Ascending aorta (tissue), 2 donors: Measurements from ENCODE around the gene PCSK5. TPM values are rescaled to one million over a fixed set of nuclear protein-coding genes. Genes with fewer than 3 reads are reported as not detected.

Source experiments
- DNase-seq, 2 donors: peaks; one replicate each; pipeline ENCODE4 v3.0.0-alpha.2; 2019; ENCODE audit warnings: low spot score in 2 of 2
- H3K27ac ChIP-seq, 2 donors: fragments of 200-600 bp; sonication (generic); one replicate each; pipeline ENCODE4 v1.5.1; 2016 to 2017; ENCODE audit warnings: mild to moderate bottlenecking in 1 of 2
- H3K27me3 ChIP-seq: fragments of 200-600 bp; sonication (generic); one replicate; pipeline ENCODE4 v1.5.1; 2017
- H3K36me3 ChIP-seq, 2 donors: fragments of 200-600 bp; sonication (generic); one replicate each; pipeline ENCODE4 v1.5.1; 2016
- H3K4me1 ChIP-seq, 2 donors: fragments of 200-600 bp; sonication (generic); one replicate each; pipeline ENCODE4 v1.5.1; 2016 to 2017; ENCODE audit warnings: mild to moderate bottlenecking in 1 of 2
- H3K4me3 ChIP-seq, 2 donors: fragments of 200-600 bp; sonication (generic); one replicate each; pipeline ENCODE4 v1.5.1; 2016 to 2017; ENCODE audit warnings: mild to moderate bottlenecking in 1 of 2
- H3K9me3 ChIP-seq, 2 donors: fragments of 200-600 bp; sonication (generic); one replicate each; pipeline ENCODE4 v1.5.1; 2016
- intact Hi-C: fragments of 100-400 bp; cut with DNase I; formaldehyde crosslinking; loops from one replicate; pipeline ENCODE4 v1.15.1; 2023
- total RNA-seq: library from RNA; depleted of rRNA; stranded (reverse); fragments of >200 nt; gene quantifications from one replicate; pipeline ENCODE4 v1.1.0, GENCODE V29; 2016
- TF ChIP-seq, protein P1 (sequence below), 3 experiments: fragments of 200-600 bp in 2 of 3; fragments of 450-650 bp in 1 of 3; sonication (generic) in 2 of 3; IDR thresholded peaks; one replicate each; pipeline ENCODE4 v1.5.1; 2016 to 2019; ENCODE audit warnings: antibody characterized with exemption in 3 of 3, mild to moderate bottlenecking in 1 of 3, moderate library complexity in 1 of 3

Gene PCSK5
- total RNA-seq, 1 donor from 2014 or later, result 66.3 TPM

- intact Hi-C loops, result no loop called here
- no peaks in the 10 kb centered on the region for H3K9me3 ChIP-seq
- H3K36me3 ChIP-seq, result peaks cover 0 to 23% of the 10 kb centered on the region in 2 donors
- H3K27me3 ChIP-seq, result no peaks in the 10 kb centered on the region
- TF ChIP-seq, protein P1, sequence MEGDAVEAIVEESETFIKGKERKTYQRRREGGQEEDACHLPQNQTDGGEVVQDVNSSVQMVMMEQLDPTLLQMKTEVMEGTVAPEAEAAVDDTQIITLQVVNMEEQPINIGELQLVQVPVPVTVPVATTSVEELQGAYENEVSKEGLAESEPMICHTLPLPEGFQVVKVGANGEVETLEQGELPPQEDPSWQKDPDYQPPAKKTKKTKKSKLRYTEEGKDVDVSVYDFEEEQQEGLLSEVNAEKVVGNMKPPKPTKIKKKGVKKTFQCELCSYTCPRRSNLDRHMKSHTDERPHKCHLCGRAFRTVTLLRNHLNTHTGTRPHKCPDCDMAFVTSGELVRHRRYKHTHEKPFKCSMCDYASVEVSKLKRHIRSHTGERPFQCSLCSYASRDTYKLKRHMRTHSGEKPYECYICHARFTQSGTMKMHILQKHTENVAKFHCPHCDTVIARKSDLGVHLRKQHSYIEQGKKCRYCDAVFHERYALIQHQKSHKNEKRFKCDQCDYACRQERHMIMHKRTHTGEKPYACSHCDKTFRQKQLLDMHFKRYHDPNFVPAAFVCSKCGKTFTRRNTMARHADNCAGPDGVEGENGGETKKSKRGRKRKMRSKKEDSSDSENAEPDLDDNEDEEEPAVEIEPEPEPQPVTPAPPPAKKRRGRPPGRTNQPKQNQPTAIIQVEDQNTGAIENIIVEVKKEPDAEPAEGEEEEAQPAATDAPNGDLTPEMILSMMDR (IDR thresholded peaks at IDR 0.05), result no peak
- no peak overlapping the region for H3K4me3 ChIP-seq
- no peak overlapping the region for H3K27ac ChIP-seq
- no peak for DNase-seq
- H3K4me1 ChIP-seq, result no peaks in the 10 kb centered on the region
Measured at GRCh38 chr9:76027416-76027815, 136.9 kb downstream of the PCSK5 start.

DNA sequence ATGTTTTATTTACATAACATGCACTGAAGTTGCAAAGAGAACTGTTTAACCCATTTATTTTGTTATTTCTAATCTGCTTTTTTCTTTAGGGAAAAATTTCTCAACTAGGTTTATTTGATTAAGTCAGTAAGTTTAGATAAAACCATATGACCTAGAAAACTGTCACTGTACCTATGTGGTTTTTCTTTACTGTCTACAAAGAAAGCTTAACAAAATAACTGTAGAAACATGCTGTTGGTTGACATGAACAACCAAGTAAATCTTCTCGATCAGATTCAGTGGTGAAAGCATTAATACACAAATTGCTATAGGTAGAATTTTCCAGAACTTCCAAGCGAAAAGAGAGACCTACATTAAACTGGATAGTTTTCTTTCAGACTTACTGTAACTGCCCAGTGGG is 137.4 kb downstream of the PCSK5 start:
- no peaks in the 10 kb centered on the region for H3K9me3 ChIP-seq

DNA sequence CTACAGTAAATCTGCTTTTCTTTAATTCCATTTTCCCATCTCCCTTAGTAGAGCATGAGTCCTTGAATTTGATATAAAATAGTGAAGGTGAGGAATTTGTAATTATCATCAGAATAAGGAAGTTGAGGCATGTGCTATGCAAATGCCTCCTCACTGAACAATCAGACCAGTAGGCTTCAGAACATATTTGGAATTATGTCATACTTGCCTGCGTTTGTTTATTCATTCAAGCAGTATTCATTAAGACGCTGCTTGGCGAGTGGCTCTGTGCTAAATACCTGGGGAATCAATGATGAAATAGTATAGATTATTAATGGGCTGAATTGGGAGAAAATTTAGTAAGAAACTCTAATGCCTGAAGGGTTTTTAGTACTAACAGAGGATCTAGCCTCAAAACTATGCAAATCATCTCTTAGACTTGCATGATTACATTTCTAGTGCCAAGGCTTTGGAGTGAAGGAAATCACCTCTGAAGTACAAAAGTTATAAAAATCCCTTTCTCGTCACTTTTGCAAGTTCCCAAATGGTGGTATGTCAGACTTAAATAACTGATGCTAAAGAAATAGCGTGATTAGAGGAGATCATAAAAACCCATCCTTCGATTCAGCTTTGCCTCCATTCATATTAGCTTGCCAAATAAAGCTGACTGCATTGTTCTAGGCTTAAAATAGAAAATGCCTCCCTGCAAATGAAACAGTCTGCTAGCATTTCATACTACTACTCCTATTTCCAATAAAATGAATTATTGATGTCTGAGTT is 141.7 kb downstream of the PCSK5 start:
- Histone ChIP-seq H3K4me3 (peak overlapping the region in 1 of 2 donors; percentile 18), H3K4me1 (peaks cover 0 to 3% of the 10 kb centered on the region in 2 donors), H3K27ac (peak overlapping the region; percentile 49 to 53), H3K36me3 (peaks cover 4 to 18% of the 10 kb centered on the region in 2 donors), H3K9me3 (no peaks in the 10 kb centered on the region), H3K27me3 (no peaks in the 10 kb centered on the region)
- TF ChIP-seq, protein P1 (IDR thresholded peaks at IDR 0.05), result no peak
- intact Hi-C loops, result loop anchor here (10.0 kb wide), 1 partner anchor 137 kb away; the partner anchor contains the start of gene PCSK5
- DNase-seq, result no peak

More for the DNA sequence above, 137.4 kb downstream of the PCSK5 start:
- DNase-seq, result no peak
- H3K27ac ChIP-seq, result no peak overlapping the region
- H3K36me3 ChIP-seq, result peaks cover 0 to 23% of the 10 kb centered on the region in 2 donors
- H3K4me1 ChIP-seq, result peaks cover 0 to 2% of the 10 kb centered on the region in 2 donors
- intact Hi-C loops, result no loop called here
- no peaks in the 10 kb centered on the region for H3K27me3 ChIP-seq
- TF ChIP-seq, protein P1 (IDR thresholded peaks at IDR 0.05), result no peak
- H3K4me3 ChIP-seq, result no peak overlapping the region

GRCh38 chr9:76032797-76033373 is 142.4 kb downstream of the PCSK5 start:
- Histone ChIP-seq H3K27me3 (no peaks in the 10 kb centered on the region), H3K4me3 (no peak overlapping the region), H3K27ac (peak overlapping the region; percentile 49 to 53), H3K4me1 (peaks cover 0 to 3% of the 10 kb centered on the region in 2 donors), H3K36me3 (peaks cover 4 to 16% of the 10 kb centered on the region in 2 donors), H3K9me3 (no peaks in the 10 kb centered on the region)
- TF ChIP-seq, protein P1 (IDR thresholded peaks at IDR 0.05), result no peak
- no peak for DNase-seq
- intact Hi-C loops, result loop anchor here (10.0 kb wide), 1 partner anchor 138 kb away; the partner anchor contains the start of gene PCSK5

DNA sequence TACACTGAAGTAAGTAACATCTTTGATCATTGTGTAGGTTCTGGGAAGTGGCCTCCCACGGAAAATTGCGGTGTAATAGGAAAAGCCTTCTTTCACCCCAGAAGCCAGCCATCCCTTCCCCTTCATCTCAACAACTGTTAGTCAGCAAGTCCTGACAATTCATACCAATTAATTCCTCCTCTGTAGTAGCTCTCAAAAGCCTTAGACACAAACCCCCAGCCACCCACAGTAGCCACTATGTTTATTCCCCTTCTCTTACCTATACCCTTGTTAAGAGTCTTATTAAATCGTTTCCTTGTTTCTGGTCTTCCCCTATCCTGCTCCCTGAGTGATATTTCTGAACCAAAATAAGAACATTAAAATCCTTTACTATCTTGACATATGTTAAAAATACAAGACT is 143.6 kb downstream of the PCSK5 start:
- TF ChIP-seq, protein P1 (IDR thresholded peaks at IDR 0.05), result no peak
- no peaks in the 10 kb centered on the region for H3K9me3 ChIP-seq
- H3K27me3 ChIP-seq, result no peaks in the 10 kb centered on the region
- peaks cover 4 to 24% of the 10 kb centered on the region in 2 donors for H3K36me3 ChIP-seq
- H3K4me1 ChIP-seq, result peaks cover 0 to 3% of the 10 kb centered on the region in 2 donors
- no peak overlapping the region for H3K27ac ChIP-seq
- no peak overlapping the region for H3K4me3 ChIP-seq
- DNase-seq, result no peak
- intact Hi-C loops, result loop anchor here (10.0 kb wide), 1 partner anchor 139 kb away; the partner anchor contains the start of gene PCSK5
